Dermis microvascular lymphatic vessel endothelial cell (primary cell): ENCODE data around the gene IMP4. TPM values are rescaled to one million over a fixed set of nuclear protein-coding genes. Genes with fewer than 3 reads are reported as not detected.

Experiments
- DNase-seq, 2 donors: peaks; one replicate each; pipeline versions ENCODE4 v3.0.0 to v3.0.0-alpha.2; 2010; ENCODE audit warnings: low read depth in 2 of 2
- total RNA-seq: library from RNA; depleted of rRNA; stranded (reverse); fragments of >200 nt; gene quantifications from 2 replicates; pipeline ENCODE4 v1.2.1, GENCODE V29; 2014

IMP4 gene
- total RNA-seq, 1 donor from 2014 or later: 78.1 TPM

DNA sequence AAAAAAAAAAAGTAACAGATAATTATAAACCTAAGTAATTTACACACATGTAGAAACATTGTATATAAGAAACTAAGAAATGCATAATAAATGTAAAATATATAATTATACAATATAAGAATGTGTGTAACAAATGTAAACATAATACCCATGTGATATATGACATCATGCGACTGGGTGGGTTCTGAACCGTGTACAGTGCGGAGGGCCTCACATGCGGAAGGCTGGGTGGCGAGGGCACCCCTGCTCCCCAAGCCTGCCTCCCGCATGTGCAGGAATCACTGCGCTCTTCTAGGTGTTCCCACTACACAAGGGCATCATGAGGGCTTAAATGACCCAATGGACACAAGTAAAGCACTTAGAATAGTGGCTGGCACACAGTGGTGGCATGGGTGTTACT is 15.2 kb downstream of the IMP4 start:
- DNase-seq: no peak

- DNase-seq: no peak
Observed at GRCh38 chr2:130358420-130359350, 16.0 kb downstream of the IMP4 start.

GRCh38 chr2:130359466-130359865 is 16.8 kb downstream of the IMP4 start:
- DNase-seq: no peak

- DNase-seq: no peak
Observed at GRCh38 chr2:130363479-130363878, 20.8 kb downstream of the IMP4 start.

GRCh38 chr2:130365075-130365474 is 22.4 kb downstream of the IMP4 start:
- DNase-seq: no peak

DNA sequence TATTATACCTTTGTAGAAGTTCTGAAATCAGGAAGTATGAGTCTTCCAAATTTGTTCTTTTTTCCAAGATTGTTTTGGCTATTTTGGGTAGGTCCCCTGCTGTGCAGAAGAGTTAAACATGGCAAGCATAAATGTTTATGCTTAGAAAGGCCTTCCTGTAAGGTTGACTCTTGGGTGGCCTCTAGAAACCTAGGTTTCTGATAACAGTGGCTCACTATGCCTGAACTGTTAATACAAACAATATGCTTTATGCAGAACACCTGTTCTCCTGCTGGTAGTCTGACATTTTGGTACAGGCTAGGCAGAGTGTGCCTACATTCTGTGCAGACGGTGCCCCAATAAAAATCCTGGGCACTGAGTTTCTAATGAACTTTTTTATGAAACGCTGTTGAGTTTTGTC is 23.3 kb downstream of the IMP4 start:
- no peak for DNase-seq

DNA sequence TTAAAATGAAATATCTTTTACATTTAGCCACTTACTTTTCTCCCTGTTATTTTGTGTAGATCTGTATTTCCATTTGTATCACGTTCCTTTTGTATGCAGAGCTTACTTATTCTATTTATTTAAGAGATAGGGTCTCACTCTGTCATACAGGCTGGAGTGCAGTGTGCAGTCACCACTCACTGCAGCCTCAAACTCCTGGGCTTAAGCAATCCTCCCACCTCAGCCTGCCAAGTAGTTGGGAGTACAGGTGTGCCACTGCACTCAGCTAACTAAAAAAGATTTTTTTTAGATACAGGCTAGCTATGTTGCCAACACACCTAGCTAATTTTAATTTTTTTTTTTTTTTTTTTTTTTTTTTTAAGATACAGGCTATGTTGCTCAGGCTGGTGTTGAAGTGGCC is 24.0 kb downstream of the IMP4 start:
- no peak for DNase-seq

DNA sequence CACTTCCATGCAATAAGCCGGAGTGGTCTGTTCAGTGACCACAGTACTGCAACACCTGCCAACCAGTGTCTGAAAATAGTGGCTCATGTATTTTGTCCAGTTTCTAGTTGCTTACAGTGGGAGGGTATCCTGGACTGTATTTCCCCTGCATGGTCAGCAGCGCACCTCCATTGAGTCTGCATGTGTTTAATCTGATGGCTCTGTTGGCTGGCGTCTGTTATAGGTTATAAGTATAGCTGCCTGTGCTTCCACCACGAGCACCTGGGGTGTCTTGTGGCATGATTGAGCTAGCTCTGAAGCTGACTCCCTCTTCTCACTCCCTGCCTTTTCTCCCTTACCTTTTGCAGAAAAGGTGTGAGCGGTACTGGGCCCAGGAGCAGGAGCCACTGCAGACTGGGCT is 26.1 kb downstream of the IMP4 start:
- DNase-seq: no peak

DNA sequence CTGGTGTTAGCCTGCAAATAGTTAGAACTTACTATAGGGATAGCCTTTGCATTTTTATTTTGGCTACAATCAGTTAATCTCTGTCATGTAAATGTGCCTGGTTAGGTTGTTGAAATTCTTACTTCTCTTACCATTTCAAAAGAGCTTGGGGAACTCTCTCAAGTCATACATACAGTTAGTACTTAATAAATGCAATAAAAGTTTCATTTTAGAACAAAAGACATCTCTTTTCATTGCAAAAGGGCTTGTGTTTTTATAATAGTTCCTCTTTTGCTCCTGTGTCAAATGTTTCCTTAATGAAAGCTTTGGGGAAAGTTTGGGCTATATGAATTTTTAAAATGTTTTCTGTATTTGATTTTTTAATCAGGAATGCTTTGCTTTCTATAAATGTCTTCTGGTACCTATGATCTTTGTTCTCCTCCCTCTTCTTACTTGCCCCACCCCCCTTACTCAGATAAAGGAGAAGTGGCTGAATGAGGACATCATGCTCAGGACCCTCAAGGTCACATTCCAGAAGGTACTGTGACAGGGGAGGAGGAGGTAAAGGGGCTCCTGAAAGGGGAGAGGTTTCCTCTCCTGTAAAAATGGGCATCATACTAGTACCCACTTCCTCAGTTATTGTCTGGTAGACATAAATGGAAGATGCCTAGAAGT is 26.7 kb downstream of the IMP4 start:
- no peak for DNase-seq

GRCh38 chr2:130369965-130370341 is 27.3 kb downstream of the IMP4 start:
- no peak for DNase-seq

DNA sequence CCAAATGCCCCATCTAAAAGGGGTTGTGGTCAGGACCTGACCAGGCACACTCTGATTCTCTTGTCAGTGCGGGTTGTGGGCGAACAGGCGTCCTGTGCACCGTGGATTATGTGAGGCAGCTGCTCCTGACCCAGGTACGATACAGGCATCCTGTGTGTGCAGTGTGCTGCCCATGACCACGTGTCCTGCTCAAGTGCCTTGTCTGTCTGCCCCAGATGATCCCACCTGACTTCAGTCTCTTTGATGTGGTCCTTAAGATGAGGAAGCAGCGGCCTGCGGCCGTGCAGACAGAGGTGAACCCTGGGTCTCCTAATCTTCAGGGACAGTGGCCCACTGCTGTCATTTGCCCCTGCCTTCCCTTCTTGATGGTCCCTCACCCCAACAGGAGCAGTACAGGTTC is 27.8 kb downstream of the IMP4 start:
- DNase-seq: no peak

DNA sequence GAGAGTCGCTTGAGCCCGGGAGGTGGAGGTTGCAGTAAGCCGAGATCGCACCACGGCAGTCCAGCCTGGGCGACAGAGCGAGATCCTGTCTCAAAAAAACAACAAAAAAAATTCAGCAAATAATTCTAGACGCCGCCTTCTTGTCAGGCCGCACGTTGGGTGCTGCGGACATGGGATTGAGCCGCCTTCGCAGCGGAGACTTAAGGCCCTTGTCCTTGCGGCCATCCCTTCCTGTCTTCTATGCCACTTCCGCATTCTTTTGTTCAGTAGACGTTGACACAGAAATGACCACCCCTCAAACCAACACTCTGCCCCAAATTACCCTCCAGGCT is 29.0 kb downstream of the IMP4 start:
- peak in 1 of 2 donors; percentile 30 for DNase-seq

DNA sequence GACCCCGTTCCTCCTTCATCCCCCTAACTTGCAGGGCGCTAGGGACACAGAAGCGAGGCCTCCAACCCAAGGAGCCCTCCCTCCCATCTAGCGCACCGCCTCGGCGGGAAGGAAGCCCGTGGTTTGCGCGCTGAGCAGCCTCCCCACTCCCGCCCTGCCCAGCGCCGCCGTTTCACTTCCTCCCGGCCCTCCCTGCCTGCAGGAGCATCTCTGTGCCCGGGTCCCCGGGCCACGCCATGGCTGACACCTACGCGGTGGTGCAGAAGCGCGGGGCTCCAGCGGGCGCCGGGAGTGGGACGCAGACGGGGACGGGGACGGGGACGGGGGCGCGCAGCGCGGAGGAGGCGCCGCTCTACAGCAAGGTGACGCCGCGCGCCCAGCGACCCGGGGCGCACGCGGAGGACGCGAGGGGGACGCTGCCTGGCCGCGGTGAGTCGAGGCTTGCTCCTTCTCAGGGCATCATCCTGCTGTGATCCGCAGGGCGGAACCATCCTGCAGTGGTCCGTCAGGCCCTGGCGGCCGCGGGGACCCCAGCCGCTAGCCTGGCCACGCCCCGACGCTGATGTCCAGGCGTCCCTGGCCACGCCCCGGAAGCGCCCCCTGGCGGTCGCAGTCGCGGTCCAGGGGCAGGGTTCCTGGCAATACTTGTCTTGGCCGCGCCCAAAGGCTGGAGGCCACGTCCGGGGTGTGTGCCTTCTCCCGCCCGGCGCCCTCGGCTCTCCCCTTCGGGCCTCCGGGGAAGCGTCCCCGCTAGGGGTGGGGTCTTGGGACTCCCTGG is 29.5 kb downstream of the IMP4 start:
- DNase-seq: peak in 1 of 2 donors; percentile 61

GRCh38 chr2:130372833-130373807 is 30.4 kb downstream of the IMP4 start:
- DNase-seq: no peak

DNA sequence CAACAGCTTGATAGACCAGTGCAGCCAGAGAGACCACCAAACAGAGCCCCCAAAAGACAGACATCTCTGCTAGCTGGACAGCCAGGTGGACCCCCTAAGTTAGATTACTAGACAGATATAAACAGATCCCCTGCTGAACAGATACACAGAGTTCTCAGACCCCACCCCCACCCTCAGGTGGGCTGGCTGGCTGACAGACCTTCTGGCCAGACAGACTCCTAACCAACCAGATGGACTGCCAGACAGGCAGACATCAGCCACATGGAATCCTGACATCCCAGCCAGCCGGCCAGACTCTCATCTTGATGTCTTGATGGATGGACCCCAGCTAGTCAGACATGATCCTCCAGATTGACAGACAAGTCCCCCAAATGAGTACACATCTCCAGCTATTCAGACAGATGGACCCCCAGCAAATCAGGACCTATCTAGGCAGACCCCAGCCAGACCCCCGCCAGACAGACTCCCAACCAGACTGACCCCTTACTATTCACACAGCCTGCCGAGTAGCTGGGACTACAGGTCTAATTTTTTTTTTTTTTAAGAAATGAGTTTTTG is 31.2 kb downstream of the IMP4 start:
- no peak for DNase-seq

DNA sequence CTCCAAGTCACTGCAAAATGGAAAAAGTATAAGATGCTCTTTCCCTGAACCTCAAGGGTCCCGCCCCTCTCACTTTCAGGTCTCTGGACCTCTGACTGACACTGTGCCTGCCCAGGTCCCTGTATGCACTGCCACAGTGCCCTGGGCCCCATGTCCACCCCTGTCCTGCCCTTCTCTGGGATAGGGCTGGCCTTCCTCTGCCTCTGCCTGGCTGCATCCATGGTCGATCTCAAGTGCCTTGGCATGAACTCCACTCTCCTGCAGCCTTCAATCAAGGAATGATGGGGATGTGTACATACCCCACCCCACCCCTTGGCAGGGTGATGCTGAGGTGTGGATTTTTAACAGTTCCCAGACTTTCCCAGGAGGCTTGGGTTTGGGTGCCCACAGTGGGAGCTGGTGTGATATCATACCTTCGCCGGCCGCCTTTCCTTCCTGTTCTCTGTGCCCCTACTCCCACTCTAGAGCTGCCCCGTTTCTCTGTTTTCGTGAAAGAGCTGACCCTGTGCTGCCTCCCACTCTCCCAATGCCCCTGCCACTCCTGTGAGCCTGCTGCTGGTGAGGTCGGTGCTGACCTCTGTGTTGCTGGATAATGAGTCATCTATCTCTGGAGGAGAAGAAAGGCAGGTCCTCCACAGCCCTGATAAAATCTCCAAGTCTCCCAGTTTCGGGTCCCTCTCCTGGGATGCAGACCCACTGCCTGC is 32.0 kb downstream of the IMP4 start:
- no peak for DNase-seq

- no peak for DNase-seq
Observed at GRCh38 chr2:130375291-130376266, 32.9 kb downstream of the IMP4 start.

- no peak for DNase-seq
Observed at GRCh38 chr2:130376433-130377293, 34.0 kb downstream of the IMP4 start.
